Smooth muscle cell (in vitro differentiated cells): ENCODE results near the gene ONECUT3. TPM values are rescaled to one million over a fixed set of nuclear protein-coding genes. Genes with fewer than 3 reads are reported as not detected.
A peak's percentile ranks its signal among the peaks of the same experiment; 100 is the strongest.

Experiments
- DNase-seq: peaks from one replicate; lab custom pipeline; 2025; ENCODE audit not compliant: unreplicated experiment; lab: John Stamatoyannopoulos, UW
- H2AFZ ChIP-seq: fragments of 200-600 bp; sonication (generic); 2 replicates; pipeline ENCODE4 v1.6.0; 2016; ENCODE audit warnings: antibody characterized with exemption, low read depth, mild to moderate bottlenecking
- H3F3A ChIP-seq: fragments of 200-600 bp; sonication (generic); 2 replicates; pipeline ENCODE4 v1.6.0; 2017; ENCODE audit warnings: antibody characterized with exemption, low read depth
- H3K27ac ChIP-seq: fragments of 200-600 bp; sonication (generic); 2 replicates; pipeline ENCODE4 v1.5.1; 2016; ENCODE audit warnings: low read depth, mild to moderate bottlenecking
- H3K27me3 ChIP-seq: fragments of 200-600 bp; sonication (generic); 2 replicates; pipeline ENCODE4 v1.6.1; 2016; ENCODE audit warnings: low read depth, mild to moderate bottlenecking
- H3K36me3 ChIP-seq: fragments of 200-600 bp; sonication (generic); 2 replicates; pipeline ENCODE4 v1.5.1; 2016; ENCODE audit warnings: low read depth
- H3K4me1 ChIP-seq: fragments of 200-600 bp; sonication (generic); 2 replicates; pipeline ENCODE4 v1.5.1; 2016; ENCODE audit warnings: low read depth
- H3K4me2 ChIP-seq: fragments of 200-600 bp; sonication (generic); 2 replicates; pipeline ENCODE4 v1.6.0; 2016; ENCODE audit warnings: mild to moderate bottlenecking
- H3K4me3 ChIP-seq: fragments of 200-600 bp; sonication (generic); 2 replicates; pipeline ENCODE4 v1.5.1; 2016; ENCODE audit warnings: mild to moderate bottlenecking
- H3K79me2 ChIP-seq: fragments of 200-600 bp; sonication (generic); 2 replicates; pipeline ENCODE4 v1.6.0; 2016; ENCODE audit warnings: low read depth, mild to moderate bottlenecking
- H3K9ac ChIP-seq: fragments of 200-600 bp; sonication (generic); 2 replicates; pipeline ENCODE4 v1.6.0; 2016; ENCODE audit warnings: low read depth
- H3K9me3 ChIP-seq: fragments of 200-600 bp; sonication (generic); replicated peaks from 2 replicates; pipeline ENCODE4 v1.5.1; 2016; ENCODE audit warnings: low read depth
- H4K20me1 ChIP-seq: fragments of 200-600 bp; sonication (generic); 2 replicates; pipeline ENCODE4 v1.6.0; 2016; ENCODE audit warnings: low read depth
- CTCF ChIP-seq: fragments of 200-600 bp; sonication (generic); IDR thresholded peaks from 2 replicates; pipeline ENCODE4 v1.5.1; 2017; ENCODE audit warnings: borderline replicate concordance, mild to moderate bottlenecking, antibody characterized with exemption; ENCODE audit not compliant: insufficient read depth, poor library complexity, severe bottlenecking
- WGBS: methylation state at CpG from one replicate; pipeline ENCODE4 v1.1.7; 2016; ENCODE audit warnings: low lambda C conversion rate; 5-methylcytosine and 5-hydroxymethylcytosine counted together
- polyA plus RNA-seq: library from polyadenylated mRNA; unstranded; fragments of >200 nt; fragmentation: Nextera tagmentation; extraction: Ambion mirVana; gene quantifications from 2 replicates; pipeline ENCODE4 v1.2.1, GENCODE V29; 2016
- total RNA-seq: library from RNA; depleted of rRNA; stranded (reverse); fragments of >200 nt; gene quantifications from 2 replicates; pipeline ENCODE4 v1.2.3, GENCODE V29; 2014

ONECUT3 gene
- total and polyA plus RNA-seq, 2 experiments from 2014 or later = not detected

GRCh38 chr19:1810439-1811160 lies 57.3 kb downstream of the ONECUT3 start:
- no peaks in the 10 kb centered on the region for H3K9me3 ChIP-seq
- H4K20me1 ChIP-seq = no peaks in the 10 kb centered on the region
- DNase-seq = no peak
- no peak overlapping the region for H3K9ac ChIP-seq
- no peaks in the 10 kb centered on the region for H3K79me2 ChIP-seq
- no peaks in the 10 kb centered on the region for H3K36me3 ChIP-seq
- H3K4me2 ChIP-seq = no peak overlapping the region
- no peaks in the 10 kb centered on the region for H3K27me3 ChIP-seq
- peaks cover 7% of the 10 kb centered on the region for H3K4me1 ChIP-seq
- no peak overlapping the region for H2AFZ ChIP-seq
- H3K4me3 ChIP-seq = no peak overlapping the region
- WGBS = 93% methylated on average over 19 of the region's 19 CpGs
- no peak overlapping the region for H3K27ac ChIP-seq
- H3F3A ChIP-seq = no peaks in the 10 kb centered on the region
- TF ChIP-seq CTCF = no peak

DNA sequence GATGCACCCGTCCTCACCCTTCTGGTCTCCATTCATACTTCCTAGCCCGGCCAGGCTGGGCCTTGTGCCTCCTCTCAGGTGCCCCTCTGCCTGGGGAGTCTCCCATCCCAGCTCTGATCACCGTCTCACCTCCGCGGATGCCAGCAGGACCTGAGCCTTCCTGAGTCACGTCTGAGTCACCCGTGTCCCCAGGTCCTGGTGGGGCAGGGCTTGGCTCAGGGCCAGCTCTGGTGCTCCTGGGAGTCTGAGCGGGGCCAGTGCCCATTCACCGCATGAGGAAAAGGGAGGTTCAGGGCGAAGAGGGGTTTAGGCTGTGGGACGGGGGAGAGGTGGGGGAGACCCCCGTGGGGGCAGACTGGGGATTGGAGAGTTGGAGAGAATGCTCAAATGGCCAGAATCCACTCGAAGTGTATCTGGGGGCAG lies 58.2 kb downstream of the ONECUT3 start:
- H3K27ac ChIP-seq = no peak overlapping the region
- no peaks in the 10 kb centered on the region for H3F3A ChIP-seq
- no peak overlapping the region for H3K9ac ChIP-seq
- DNase-seq = peak; percentile 20
- H3K36me3 ChIP-seq = no peaks in the 10 kb centered on the region
- H3K4me3 ChIP-seq = peak overlapping the region; percentile 67
- H3K9me3 ChIP-seq = no peaks in the 10 kb centered on the region
- H3K27me3 ChIP-seq = no peaks in the 10 kb centered on the region
- H3K79me2 ChIP-seq = no peaks in the 10 kb centered on the region
- no peak for TF ChIP-seq CTCF
- H2AFZ ChIP-seq = no peak overlapping the region
- H3K4me2 ChIP-seq = peak overlapping the region; percentile 85
- WGBS = 42% methylated on average over 13 of the region's 13 CpGs
- peaks cover 7% of the 10 kb centered on the region for H3K4me1 ChIP-seq
- no peaks in the 10 kb centered on the region for H4K20me1 ChIP-seq

- Histone ChIP-seq H3K36me3 (no peaks in the 10 kb centered on the region), H3K4me2 (peak within 1 kb of the TSS; percentile 85), H3K4me3 (peak within 1 kb of the TSS; percentile 67), H3K27me3 (no peaks in the 10 kb centered on the region), H3K4me1 (peaks cover 7% of the 10 kb centered on the region), H3K79me2 (no peaks in the 10 kb centered on the region), H3K27ac (no peak within 1 kb of the TSS), H4K20me1 (no peaks in the 10 kb centered on the region), H3K9ac (no peak within 1 kb of the TSS), H3F3A (no peaks in the 10 kb centered on the region), H2AFZ (peak within 1 kb of the TSS; percentile 85), H3K9me3 (no peaks in the 10 kb centered on the region)
- DNase-seq = no peak
- 11% methylated on average over 21 of the region's 48 CpGs for WGBS
- TF ChIP-seq CTCF = peak; percentile 16
These were observed 58.7 kb downstream of the ONECUT3 start, which contains the start of gene ATP8B3 for GRCh38 chr19:1811942-1812425. Gene ATP8B3 (minus strand): TSS chr19:1812276. CDS start chr19:1811736, 540 bp downstream.
